ENCODE results near the gene CAMK1G.

CAMK1G gene

GRCh38 chr1:209601809-209602657 lies 18.5 kb downstream of the CAMK1G start:
- peak; percentile 34 for DNase-seq

DNA sequence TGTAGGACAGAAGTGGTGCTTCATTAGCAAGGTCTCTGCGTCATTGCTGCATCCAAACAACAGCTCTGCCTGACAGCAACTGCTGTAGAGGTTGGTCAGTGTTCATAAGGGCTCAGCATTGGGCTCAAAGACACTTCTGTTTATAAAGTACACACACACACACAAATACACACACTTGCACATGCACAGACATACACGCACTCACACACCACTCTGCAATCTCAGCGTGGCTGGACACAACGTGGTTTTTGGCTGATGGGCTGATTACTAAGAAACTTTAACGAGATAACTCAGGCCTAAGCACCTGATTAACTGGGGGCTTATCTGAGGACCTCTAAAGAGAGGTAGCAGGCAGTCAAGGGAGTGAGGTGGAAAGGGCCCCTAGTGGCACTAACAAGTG lies 20.4 kb downstream of the CAMK1G start:
- DNase-seq = no peak

DNA sequence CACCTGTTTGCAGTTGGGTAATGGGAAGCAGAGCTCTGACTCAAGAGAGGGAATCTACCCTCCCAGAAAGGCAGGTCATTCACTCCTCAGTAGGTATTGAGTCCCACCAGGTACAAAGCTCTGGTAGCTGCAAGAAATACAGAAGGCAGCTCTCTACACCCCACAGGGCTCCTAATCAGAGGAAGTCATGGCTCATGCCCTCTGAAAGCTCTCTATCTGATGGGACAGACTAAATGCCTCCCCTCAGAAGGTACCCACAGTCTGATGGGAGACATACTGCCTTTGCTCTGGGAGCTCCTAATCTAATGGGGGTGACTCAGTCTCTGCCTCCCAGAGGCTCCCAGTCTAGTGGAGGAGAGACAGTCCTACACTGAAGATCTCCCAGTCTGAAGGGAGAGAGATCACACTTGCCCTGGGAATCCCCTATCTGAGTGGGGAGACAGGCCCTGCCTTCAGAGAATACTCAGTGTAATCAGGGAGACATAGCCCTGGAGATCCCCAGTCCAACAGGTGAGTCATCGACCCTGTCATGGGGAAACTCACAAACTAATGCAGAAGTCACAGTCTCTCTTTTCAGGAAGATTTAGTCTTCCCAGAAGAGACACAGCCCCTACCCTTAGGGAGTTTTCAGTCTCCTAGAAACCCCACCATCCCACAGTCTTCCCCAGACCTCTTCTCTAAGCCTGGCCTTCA lies 23.7 kb downstream of the CAMK1G start:
- peak; percentile 37 for DNase-seq

- no peak for DNase-seq
These were observed 24.3 kb downstream of the CAMK1G start for GRCh38 chr1:209607795-209608178.

- no peak for DNase-seq
These were observed 25.7 kb downstream of the CAMK1G start for GRCh38 chr1:209609041-209609790.

DNA sequence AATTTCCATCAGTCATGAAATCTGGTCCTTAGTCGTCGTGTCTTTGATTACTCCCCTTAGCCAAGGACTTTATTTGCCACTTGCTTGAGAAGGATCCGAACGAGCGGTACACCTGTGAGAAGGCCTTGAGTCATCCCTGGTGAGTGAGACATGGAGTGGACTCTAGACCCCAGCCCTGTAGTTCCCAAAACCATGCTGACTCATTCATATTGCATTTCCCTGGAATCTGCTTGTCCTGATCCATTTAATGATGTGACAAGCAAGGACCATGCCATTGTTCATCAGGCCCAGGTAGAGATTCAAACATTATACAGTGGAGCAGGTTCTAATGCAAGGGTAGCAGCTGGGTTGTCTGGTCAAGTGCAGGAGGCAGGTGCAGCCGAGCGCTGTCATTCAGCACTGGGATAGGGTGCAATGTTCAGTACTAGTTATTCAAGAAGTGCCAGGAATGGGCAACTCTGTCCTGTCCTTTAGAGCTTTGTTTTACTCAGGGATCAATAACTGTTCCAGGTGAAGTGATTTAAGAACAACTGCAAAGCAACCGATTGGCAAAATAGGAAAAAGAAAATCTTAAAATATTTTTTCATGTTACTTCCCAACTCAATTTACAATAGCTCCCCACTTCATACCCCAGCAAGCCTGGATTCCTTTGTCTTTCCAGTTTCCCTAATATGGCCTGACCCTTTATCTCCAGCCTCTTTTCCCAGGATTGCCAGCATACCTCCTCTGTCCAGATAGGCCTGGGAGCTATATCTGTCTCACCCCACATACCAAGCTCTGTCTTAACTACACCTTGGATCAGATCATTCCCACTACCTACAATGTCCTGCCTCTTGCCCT lies 26.5 kb downstream of the CAMK1G start:
- no peak for DNase-seq

DNA sequence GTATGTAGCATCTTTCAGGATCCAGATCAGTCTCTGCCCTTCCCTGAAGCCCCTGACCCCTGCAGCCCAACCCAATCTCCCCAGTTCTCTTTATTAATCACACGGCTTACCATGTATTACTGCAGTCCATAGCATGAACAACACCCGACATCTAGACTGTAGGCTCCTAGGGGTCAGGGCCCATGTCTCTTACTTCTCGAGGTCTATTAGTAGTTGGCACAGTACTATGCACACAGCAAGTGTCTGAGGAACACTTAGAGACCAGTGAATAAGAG lies 27.1 kb downstream of the CAMK1G start:
- DNase-seq = no peak

DNA sequence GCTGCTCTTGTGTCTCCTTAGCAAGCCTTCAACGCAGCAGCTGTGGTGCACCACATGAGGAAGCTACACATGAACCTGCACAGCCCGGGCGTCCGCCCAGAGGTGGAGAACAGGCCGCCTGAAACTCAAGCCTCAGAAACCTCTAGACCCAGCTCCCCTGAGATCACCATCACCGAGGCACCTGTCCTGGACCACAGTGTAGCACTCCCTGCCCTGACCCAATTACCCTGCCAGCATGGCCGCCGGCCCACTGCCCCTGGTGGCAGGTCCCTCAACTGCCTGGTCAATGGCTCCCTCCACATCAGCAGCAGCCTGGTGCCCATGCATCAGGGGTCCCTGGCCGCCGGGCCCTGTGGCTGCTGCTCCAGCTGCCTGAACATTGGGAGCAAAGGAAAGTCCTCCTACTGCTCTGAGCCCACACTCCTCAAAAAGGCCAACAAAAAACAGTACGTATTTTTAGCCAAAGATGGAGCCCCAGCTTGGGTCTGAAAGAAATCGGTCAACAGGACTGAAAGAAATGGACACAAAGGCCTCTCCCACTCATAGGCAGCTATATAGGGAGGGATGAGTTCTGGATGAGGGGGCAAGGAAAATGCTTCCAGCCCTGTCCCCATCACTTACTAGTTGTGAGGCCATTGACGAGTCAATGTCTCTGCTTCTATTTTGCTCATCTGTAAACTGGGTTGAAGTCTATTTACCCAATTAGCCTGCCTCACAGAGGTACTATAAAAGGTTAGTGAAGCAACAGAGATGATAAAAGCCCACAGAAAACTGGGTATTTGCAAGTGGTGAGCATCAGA lies 28.5 kb downstream of the CAMK1G start:
- no peak for DNase-seq

- DNase-seq = no peak
These were observed 29.3 kb downstream of the CAMK1G start for GRCh38 chr1:209612646-209613399.

GRCh38 chr1:209613400-209614150 lies 30.1 kb downstream of the CAMK1G start:
- no peak for DNase-seq

GRCh38 chr1:209614151-209614420 lies 30.6 kb downstream of the CAMK1G start:
- no peak for DNase-seq

- DNase-seq = no peak
These were observed 31.4 kb downstream of the CAMK1G start for GRCh38 chr1:209614906-209615305.

- no peak for DNase-seq
These were observed 33.0 kb downstream of the CAMK1G start for GRCh38 chr1:209616366-209617046.

DNA sequence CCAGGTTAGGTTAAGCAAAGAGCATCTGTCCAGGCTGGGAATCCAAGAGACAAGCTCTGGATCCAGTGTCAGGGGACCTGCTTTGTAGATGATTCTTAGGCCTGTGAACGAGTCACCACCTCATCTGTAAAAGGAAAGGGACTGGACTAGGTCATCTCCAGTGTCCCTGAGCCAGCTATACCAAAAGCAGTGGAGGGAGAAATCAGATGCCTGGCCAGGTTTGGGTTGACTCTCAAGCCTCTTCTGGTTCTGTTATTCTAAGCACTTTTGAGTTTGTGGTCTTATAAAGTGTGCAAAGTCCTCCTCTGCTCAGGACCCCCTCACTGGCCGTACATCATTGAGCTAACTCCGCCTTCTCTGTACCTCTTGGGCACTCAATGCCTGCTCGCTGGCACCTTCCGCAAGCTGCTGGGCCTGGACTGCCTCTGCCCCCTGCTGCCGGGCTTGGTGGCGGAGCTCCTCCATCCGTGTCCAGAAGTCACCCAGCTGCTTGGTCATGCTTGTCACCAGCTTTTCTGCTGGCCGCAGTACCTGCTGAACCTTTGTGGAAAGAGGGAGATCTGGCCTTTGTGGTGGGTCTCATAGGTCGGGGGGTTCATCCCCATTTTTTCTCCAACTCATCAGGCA lies 33.6 kb downstream of the CAMK1G start:
- no peak for DNase-seq

DNA sequence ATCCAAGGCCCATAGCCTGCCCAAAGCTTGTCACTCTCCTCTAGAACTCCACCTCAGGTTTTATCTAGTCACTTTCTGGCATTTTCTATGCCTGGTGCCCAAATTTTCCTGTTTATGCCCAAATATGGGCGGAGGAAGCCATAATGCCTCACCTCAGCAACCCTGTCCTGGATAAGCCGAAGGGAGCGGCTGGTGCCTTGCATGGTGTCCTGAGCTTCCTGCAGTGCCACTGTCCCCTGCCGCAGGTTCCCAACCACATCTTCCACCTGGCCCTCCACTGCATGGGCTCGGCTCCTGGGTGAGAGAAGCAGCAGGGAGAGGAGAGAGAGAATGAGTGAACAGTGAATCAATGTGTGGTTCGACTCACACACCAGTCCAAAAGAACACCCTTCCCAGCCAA lies 34.2 kb downstream of the CAMK1G start:
- no peak for DNase-seq

- no peak for DNase-seq
These were observed 34.8 kb downstream of the CAMK1G start for GRCh38 chr1:209618291-209618690.

DNA sequence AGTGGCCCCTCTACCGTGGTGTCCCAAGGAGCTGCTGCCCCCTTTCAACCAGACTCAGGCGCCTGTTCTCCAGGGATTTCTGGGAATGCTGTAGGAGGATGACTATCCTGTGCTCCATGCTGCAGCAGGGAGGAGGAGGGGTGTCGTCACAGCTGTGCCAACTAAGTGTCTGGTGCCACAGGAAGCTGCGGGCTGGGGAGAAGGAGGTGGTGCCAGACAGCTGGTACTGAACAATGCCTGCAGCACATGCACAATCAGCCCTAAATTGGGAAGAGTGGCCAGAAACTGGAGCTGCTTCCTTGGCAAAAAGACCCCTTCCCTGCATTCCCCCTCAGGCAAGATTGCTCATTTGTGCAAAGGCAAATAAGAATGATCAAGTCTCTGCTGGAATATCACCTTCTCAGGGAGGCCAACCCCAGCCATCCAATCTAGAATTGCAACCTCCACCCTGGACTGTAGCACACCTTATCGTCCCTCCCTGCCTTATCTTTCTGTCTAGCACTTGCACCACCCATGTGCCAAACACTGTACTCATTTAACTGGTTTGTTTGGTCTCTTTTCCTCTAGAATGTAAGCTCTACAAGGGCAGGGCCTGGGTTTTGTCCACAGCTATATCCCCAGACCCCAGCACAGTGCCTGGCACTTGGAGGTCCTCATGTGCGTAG lies 35.4 kb downstream of the CAMK1G start:
- DNase-seq = no peak

DNA sequence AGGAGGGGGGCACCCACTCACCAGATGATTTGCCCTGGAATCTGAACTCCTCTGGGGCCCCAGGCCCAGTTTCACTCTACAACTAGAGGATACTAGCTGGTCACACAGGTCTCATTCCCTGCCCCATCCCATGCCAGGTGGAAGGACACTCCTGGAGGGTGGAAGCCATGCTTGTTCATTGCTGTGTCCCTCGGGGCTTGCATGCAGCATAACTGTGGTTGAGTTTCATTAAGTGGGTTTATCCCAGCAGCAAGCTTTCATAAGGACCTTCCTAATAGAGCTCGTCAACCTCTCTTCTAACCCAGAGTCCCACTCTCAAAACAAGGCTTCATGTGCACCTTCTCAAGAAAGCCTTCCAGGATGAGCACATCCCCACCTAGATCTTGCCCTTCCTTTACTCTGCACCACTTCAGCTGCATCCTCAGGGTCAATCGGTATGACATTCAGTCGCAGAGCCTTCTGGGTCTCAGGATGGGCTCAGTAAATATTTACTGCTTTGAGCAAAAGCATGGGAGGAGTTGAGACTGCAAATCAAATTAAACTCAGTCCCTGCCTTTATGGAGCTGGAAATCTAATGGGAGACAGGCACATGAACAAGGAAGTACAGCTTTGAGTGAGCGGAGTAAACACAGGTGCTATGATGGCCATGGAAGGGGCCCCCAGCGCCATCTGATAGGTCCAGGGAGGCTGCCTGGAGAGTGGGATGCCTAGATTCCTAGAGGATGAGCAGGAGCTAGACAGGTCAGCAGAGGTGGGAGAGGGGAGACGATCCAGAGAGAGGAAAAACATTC lies 36.4 kb downstream of the CAMK1G start:
- no peak for DNase-seq

Data from activated naive CD4-positive, alpha-beta T cell treated with anti-CD3 and anti-CD28 coated beads, Interleukin-2, amount 50 U/mL, for 16 hours (primary cell).